Measurements from ENCODE around the gene AKR7A2. TPM values are rescaled to one million over a fixed set of nuclear protein-coding genes. Genes with fewer than 3 reads are reported as not detected.

Gene AKR7A2
- polyA plus RNA-seq, 3 donors = 19.5 to 117 (median 89.3) TPM

DNA sequence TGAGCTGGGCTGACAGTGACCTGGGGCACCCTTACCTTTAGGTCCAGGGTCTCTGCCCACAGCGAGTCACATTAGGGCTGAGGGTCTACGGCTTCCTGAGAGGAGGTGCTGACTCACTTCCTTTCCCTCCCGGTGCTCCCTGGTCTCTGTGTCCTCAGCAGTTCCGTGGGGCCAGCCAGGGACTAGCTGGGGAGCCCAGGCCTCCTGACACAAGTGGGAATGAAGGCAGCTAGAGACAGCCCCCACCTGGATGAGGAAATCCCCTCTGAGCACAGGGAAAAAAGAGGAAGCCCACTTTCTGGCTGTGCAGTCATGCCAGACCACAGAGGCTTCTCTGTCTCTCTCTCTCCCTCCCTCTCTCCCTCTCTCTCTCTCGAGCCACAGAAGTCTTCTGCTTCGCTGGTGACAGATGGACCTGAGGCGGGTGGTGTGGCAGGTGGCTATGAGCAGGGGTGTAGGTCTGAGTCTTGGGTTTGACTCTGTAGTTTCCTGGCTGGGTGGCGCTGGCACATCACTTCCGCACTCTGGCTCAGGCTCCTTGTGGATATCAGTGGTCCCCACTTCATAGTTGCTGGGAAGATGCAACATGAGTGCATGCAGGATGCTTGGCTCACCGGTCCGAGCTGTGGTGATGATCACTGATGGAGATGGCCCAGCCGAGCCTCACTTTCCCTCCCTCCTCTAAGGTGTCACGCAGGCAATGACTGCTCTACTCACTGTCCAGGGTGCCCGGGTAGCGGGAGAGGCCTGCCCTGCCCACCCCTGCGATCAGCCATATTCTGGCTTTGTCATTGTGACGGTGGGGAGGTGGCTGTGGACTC lies 3.6 kb upstream of the AKR7A2 start:
- Mint-ChIP-seq H3K27ac (peak overlapping the region; percentile 38 to 85 (median 68)), H3K36me3 (peaks cover 17 to 30% of the 10 kb centered on the region in 2 donors), H3K4me3 (peak overlapping the region; percentile 6 to 71), H3K9me3 (peaks cover 0 to 3% (median 0%) of the 10 kb centered on the region in 7 donors), H3K27me3 (ENCODE audit: low read depth in 3 of 3) (peaks cover 0 to 7% (median 0%) of the 10 kb centered on the region in 3 donors), H3K4me1 (peaks cover 76% of the 10 kb centered on the region)
- H3K9me3 ChIP-seq (replicated peaks in 1 of 2; ENCODE audit: control insufficient read depth in 1 of 2, insufficient read depth in 1 of 2, low read length in 2 of 2) = no peaks in the 10 kb centered on the region
- no peaks in the 10 kb centered on the region for H3K27me3 ChIP-seq (ENCODE audit: control insufficient read depth in 2 of 2, insufficient read depth in 2 of 2, low read length in 2 of 2)
- H3K9ac ChIP-seq (ENCODE audit: insufficient read depth, low read length, poor library complexity, severe bottlenecking) = peak overlapping the region; percentile 5
- 16% methylated on average over 8 of the region's 17 CpGs for WGBS (ENCODE audit: insufficient coverage)
- peaks cover 7 to 15% of the 10 kb centered on the region in 2 donors for H3K36me3 ChIP-seq (replicated peaks in 1 of 2; ENCODE audit: control insufficient read depth in 1 of 2, insufficient read depth in 2 of 2, low read length in 2 of 2)
- H3K27ac ChIP-seq (ENCODE audit: low read depth in 1 of 2, low read length in 2 of 2) = peak overlapping the region; percentile 46 to 89
- DNase-seq = peak; percentile 49 to 70 (median 63)
- H4K20me1 ChIP-seq (ENCODE audit: insufficient read depth, low read length) = peaks cover 40% of the 10 kb centered on the region
- peak overlapping the region; percentile 58 for H3K4me2 ChIP-seq (replicated peaks; ENCODE audit: extremely low read depth, low read length, poor library complexity, severe bottlenecking)
- H3K4me3 ChIP-seq (replicated peaks in 1 of 3; ENCODE audit: low read depth in 2 of 3, low read length in 3 of 3) = peak overlapping the region in 1 of 3 experiments; percentile 40
- H3K4me1 ChIP-seq (ENCODE audit: control insufficient read depth in 1 of 2, insufficient read depth in 2 of 2, low read length in 2 of 2) = peaks cover 75 to 85% of the 10 kb centered on the region in 2 donors
- H2AFZ ChIP-seq (ENCODE audit: insufficient read depth, low read depth, low read length, poor library complexity, severe bottlenecking) = no peak overlapping the region
- peaks cover 68% of the 10 kb centered on the region for H3K79me2 ChIP-seq (ENCODE audit: insufficient read depth, low read length)
- intact Hi-C loops (cut with micrococcal nuclease) = no loop called here
- TF ChIP-seq, protein P1, sequence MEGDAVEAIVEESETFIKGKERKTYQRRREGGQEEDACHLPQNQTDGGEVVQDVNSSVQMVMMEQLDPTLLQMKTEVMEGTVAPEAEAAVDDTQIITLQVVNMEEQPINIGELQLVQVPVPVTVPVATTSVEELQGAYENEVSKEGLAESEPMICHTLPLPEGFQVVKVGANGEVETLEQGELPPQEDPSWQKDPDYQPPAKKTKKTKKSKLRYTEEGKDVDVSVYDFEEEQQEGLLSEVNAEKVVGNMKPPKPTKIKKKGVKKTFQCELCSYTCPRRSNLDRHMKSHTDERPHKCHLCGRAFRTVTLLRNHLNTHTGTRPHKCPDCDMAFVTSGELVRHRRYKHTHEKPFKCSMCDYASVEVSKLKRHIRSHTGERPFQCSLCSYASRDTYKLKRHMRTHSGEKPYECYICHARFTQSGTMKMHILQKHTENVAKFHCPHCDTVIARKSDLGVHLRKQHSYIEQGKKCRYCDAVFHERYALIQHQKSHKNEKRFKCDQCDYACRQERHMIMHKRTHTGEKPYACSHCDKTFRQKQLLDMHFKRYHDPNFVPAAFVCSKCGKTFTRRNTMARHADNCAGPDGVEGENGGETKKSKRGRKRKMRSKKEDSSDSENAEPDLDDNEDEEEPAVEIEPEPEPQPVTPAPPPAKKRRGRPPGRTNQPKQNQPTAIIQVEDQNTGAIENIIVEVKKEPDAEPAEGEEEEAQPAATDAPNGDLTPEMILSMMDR (IDR thresholded peaks at IDR 0.05) = no peak

DNA sequence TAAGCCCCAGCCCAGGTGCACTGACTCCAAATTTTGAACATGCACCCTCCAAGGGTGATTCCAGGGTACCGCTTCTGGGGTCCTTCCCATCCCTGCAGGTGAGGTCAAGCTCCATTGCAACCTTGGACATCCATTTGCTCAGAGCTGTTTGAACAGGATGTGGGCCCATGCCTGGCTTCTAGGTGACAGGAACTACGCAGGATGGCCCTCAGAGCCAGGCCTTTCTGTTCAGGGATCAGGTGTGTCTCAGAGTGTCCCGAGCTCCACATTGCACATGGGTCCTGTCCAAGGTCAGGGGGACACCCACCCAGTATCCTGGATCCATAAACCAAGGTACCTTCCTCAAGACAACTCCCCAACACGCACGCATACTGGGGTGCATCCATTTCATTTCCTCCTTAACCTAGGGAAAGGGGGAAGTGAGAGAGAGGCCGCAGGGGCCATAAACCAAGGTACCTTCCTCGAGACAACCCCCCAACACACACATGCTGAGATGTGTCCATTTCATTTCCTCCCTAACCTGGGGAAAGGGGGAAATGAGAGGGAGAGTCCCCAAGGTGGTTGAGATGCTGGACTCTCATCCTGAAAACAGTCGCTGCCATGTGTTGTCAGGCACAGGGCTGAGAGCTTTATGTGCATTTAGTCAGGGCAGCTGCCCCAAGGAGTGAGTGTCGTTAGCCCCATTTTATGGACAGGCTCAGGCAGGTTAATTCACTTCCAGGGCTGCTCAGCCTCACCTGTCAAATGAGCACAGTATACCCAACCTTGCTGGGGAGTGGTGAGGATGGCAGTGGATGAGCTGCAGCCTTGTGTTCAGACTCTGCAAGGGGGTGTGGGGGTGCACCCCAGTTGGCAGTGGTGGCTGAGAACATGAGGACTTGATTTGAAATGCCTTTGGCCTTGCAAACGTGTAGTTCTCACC lies 2.3 kb upstream of the AKR7A2 start:
- no peak overlapping the region for H3K9ac ChIP-seq (ENCODE audit: insufficient read depth, low read length, poor library complexity, severe bottlenecking)

More for the DNA sequence above, 2.3 kb upstream of the AKR7A2 start:
- Histone ChIP-seq H3K4me1 (ENCODE audit: control insufficient read depth in 1 of 2, insufficient read depth in 2 of 2, low read length in 2 of 2) (peaks cover 75 to 83% of the 10 kb centered on the region in 2 donors), H3K4me3 (replicated peaks in 1 of 3; ENCODE audit: low read depth in 2 of 3, low read length in 3 of 3) (peak overlapping the region in 1 of 3 experiments; percentile 90), H3K79me2 (ENCODE audit: insufficient read depth, low read length) (peaks cover 68% of the 10 kb centered on the region), H3K27me3 (ENCODE audit: control insufficient read depth in 2 of 2, insufficient read depth in 2 of 2, low read length in 2 of 2) (no peaks in the 10 kb centered on the region), H3K4me2 (replicated peaks; ENCODE audit: extremely low read depth, low read length, poor library complexity, severe bottlenecking) (peak overlapping the region; percentile 91), H3K27ac (ENCODE audit: low read depth in 1 of 2, low read length in 2 of 2) (peak overlapping the region; percentile 11 to 89), H3K36me3 (replicated peaks in 1 of 2; ENCODE audit: control insufficient read depth in 1 of 2, insufficient read depth in 2 of 2, low read length in 2 of 2) (peaks cover 7 to 15% of the 10 kb centered on the region in 2 donors), H4K20me1 (ENCODE audit: insufficient read depth, low read length) (peaks cover 40% of the 10 kb centered on the region), H2AFZ (ENCODE audit: insufficient read depth, low read depth, low read length, poor library complexity, severe bottlenecking) (no peak overlapping the region), H3K9me3 (replicated peaks in 1 of 2; ENCODE audit: control insufficient read depth in 1 of 2, insufficient read depth in 1 of 2, low read length in 2 of 2) (no peaks in the 10 kb centered on the region)
- WGBS (ENCODE audit: insufficient coverage) = 70% methylated on average over 6 of the region's 10 CpGs
- peak in 2 of 3 donors; percentile 33 to 49 for DNase-seq
- peaks cover 14 to 23% of the 10 kb centered on the region in 2 donors for H3K36me3 Mint-ChIP-seq
- peaks cover 0 to 7% (median 0%) of the 10 kb centered on the region in 3 donors for H3K27me3 Mint-ChIP-seq (ENCODE audit: low read depth in 3 of 3)
- peak overlapping the region; percentile 25 to 85 (median 64) for H3K27ac Mint-ChIP-seq
- no peak overlapping the region for H3K4me3 Mint-ChIP-seq
- TF ChIP-seq, protein P1 (IDR thresholded peaks at IDR 0.05) = no peak
- H3K9me3 Mint-ChIP-seq = peaks cover 0 to 3% (median 0%) of the 10 kb centered on the region in 7 donors
- intact Hi-C loops (cut with micrococcal nuclease) = loop anchor here (5.0 kb wide), 4 partner anchors 62 to 357 kb away; partner anchors contain the start of genes EMC1 (in 1 of the 2), IFFO2 (in 1 of the 2) and MRTO4 (in 1 of the 2)
- peaks cover 78% of the 10 kb centered on the region for H3K4me1 Mint-ChIP-seq
